ENCODE data around the gene DNAJC15.
"Not testable (repeated sequence)": the region's sequence is repeated elsewhere in the genome, so short reads cannot be mapped to it uniquely, and the experiment has no call there.

- not testable (repeated sequence) for TF ChIP-seq CTCF, POLR2A (IDR thresholded peaks at IDR 0.05)
Measured at GRCh38 chr13:43059779-43060178, 36.4 kb downstream of the DNAJC15 start.

Data from thyroid gland (tissue), 4 donors.